ENCODE measurements around the gene AMPD3. TPM values are rescaled to one million over a fixed set of nuclear protein-coding genes. Genes with fewer than 3 reads are reported as not detected.

Gene AMPD3
- total RNA-seq (ENCODE audit: low replicate concordance) = 2.9 and 3.0 TPM in 2 replicates

- H3K4me2 ChIP-seq = peak within 1 kb of the TSS; percentile 63
- Mint-ChIP-seq H3K4me1 (peaks cover 31% of the 10 kb centered on the region), H3K36me3 (no peaks in the 10 kb centered on the region), H3K27me3 (ENCODE audit: insufficient read depth, low read depth) (peaks cover 17% of the 10 kb centered on the region), H3K4me3 (peak within 1 kb of the TSS; percentile 68), H3K27ac (peak within 1 kb of the TSS; percentile 37), H3K9me3 (peaks cover 1% of the 10 kb centered on the region)
- no peaks in the 10 kb centered on the region for H3F3A ChIP-seq (ENCODE audit: low read depth)
- H4K20me1 ChIP-seq (ENCODE audit: low read depth) = no peaks in the 10 kb centered on the region
- peak; percentile 22 for DNase-seq (ENCODE audit: low spot score)
- H3K4me1 ChIP-seq = peaks cover 18% of the 10 kb centered on the region
- H3K79me2 ChIP-seq (ENCODE audit: low read depth) = no peaks in the 10 kb centered on the region
- H2AFZ ChIP-seq (replicated peaks) = peak within 1 kb of the TSS; percentile 60
- no peaks in the 10 kb centered on the region for H3K36me3 ChIP-seq
- H3K27me3 ChIP-seq = peaks cover 40% of the 10 kb centered on the region
- peak within 1 kb of the TSS; percentile 13 for H3K4me3 ChIP-seq
- H3K27ac ChIP-seq = no peak within 1 kb of the TSS
- TF ChIP-seq CTCF (IDR thresholded peaks at IDR 0.05) (no peak), EZH2phosphoT487 (IDR thresholded peaks at IDR 0.05) (no peak), EZH2 (IDR thresholded peaks at IDR 0.05) (no peak)
- no peak within 1 kb of the TSS for H3K9ac ChIP-seq
- no peaks in the 10 kb centered on the region for H3K9me3 ChIP-seq (ENCODE audit: low read depth)
Measured at GRCh38 chr11:10454878-10455631, at the start of gene AMPD3. AMPD3 (plus strand) TSS chr11:10455264; CDS start chr11:10461520, 6,256 bp downstream.

- no peak overlapping the region for H3K4me3 Mint-ChIP-seq
- no peaks in the 10 kb centered on the region for H3F3A ChIP-seq (ENCODE audit: low read depth)
- no peaks in the 10 kb centered on the region for H3K27me3 ChIP-seq
- no peaks in the 10 kb centered on the region for H3K36me3 Mint-ChIP-seq
- H4K20me1 ChIP-seq (ENCODE audit: low read depth) = no peaks in the 10 kb centered on the region
- H3K4me2 ChIP-seq = no peak overlapping the region
- H3K9ac ChIP-seq = no peak overlapping the region
- no peaks in the 10 kb centered on the region for H3K9me3 ChIP-seq (ENCODE audit: low read depth)
- H3K36me3 ChIP-seq = no peaks in the 10 kb centered on the region
- peaks cover 6% of the 10 kb centered on the region for H3K27me3 Mint-ChIP-seq (ENCODE audit: insufficient read depth, low read depth)
- peak overlapping the region; percentile 71 for H2AFZ ChIP-seq (replicated peaks)
- TF ChIP-seq CTCF (IDR thresholded peaks at IDR 0.05) = peak; percentile 82
- TF ChIP-seq EZH2 (IDR thresholded peaks at IDR 0.05) = no peak
- peaks cover 2% of the 10 kb centered on the region for H3K4me1 Mint-ChIP-seq
- no peaks in the 10 kb centered on the region for H3K79me2 ChIP-seq (ENCODE audit: low read depth)
- no peak overlapping the region for H3K27ac ChIP-seq
- H3K9me3 Mint-ChIP-seq = no peaks in the 10 kb centered on the region
- no peak overlapping the region for H3K4me3 ChIP-seq
- H3K4me1 ChIP-seq = no peaks in the 10 kb centered on the region
- H3K27ac Mint-ChIP-seq = peak overlapping the region; percentile 57
- peak; percentile 88 for DNase-seq (ENCODE audit: low spot score)
Measured at GRCh38 chr11:10405865-10406592, 49.0 kb upstream of the AMPD3 start.

- Histone ChIP-seq H3F3A (ENCODE audit: low read depth) (no peaks in the 10 kb centered on the region), H2AFZ (replicated peaks) (no peak overlapping the region), H3K4me1 (no peaks in the 10 kb centered on the region), H3K4me2 (no peak overlapping the region), H3K9ac (no peak overlapping the region), H3K36me3 (no peaks in the 10 kb centered on the region), H3K27me3 (no peaks in the 10 kb centered on the region), H3K4me3 (no peak overlapping the region), H4K20me1 (ENCODE audit: low read depth) (no peaks in the 10 kb centered on the region), H3K79me2 (ENCODE audit: low read depth) (no peaks in the 10 kb centered on the region), H3K9me3 (ENCODE audit: low read depth) (no peaks in the 10 kb centered on the region), H3K27ac (no peak overlapping the region)
- H3K27ac Mint-ChIP-seq = no peak overlapping the region
- H3K36me3 Mint-ChIP-seq = no peaks in the 10 kb centered on the region
- H3K27me3 Mint-ChIP-seq (ENCODE audit: insufficient read depth, low read depth) = peaks cover 6% of the 10 kb centered on the region
- H3K4me3 Mint-ChIP-seq = no peak overlapping the region
- DNase-seq (ENCODE audit: low spot score) = no peak
- no peak for TF ChIP-seq EZH2phosphoT487 (IDR thresholded peaks at IDR 0.05)
- no peak for TF ChIP-seq EZH2 (IDR thresholded peaks at IDR 0.05)
- TF ChIP-seq CTCF (IDR thresholded peaks at IDR 0.05) = no peak
- H3K4me1 Mint-ChIP-seq = peaks cover 2% of the 10 kb centered on the region
- no peaks in the 10 kb centered on the region for H3K9me3 Mint-ChIP-seq
Measured at GRCh38 chr11:10407055-10407454, 48.0 kb upstream of the AMPD3 start.

All from neural progenitor cell (in vitro differentiated cells).